ENCODE results near the gene SLC2A10.
A peak's percentile ranks its signal among the peaks of the same experiment; 100 is the strongest.
"Not testable (repeated sequence)": the region's sequence is repeated elsewhere in the genome, so short reads cannot be mapped to it uniquely, and the experiment has no call there.

SLC2A10 gene

DNA sequence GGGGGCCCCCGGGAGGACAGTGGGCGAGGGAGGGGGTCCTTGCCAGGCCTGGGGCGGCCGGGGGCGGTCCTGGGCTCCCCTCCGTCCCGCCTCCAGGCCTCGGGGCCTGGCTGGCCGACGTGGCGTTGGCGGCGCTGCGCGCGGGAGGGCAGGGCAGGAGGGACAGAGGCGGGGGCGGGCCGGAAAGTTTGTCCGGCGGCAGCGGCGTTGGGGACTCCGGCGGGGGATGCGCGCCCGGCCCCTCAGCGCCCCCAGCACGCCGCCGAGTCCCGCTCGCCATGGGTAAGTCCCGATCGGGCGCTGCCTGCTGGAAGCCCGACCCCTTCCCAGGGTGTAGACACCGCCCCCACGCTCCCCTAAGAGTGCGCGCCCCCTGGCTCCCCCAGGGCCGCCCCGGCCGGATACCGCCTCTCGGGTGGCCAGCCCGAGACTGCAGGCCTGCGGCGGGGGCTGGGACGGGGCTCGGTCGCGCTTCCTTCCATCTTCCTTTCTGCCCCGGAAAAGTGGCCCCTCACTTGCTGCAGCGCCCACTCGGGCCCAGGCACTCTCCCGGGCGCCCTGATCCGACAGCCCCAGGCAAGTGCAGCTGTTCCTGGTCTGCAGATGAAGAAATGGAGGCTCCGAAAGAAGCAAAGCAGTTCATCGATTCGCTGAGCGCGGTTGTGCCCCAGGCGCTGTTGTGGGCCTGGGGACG lies at the start of gene SLC2A10:
Gene SLC2A10 (plus strand): TSS at position 191 of the 694 bp plus-strand sequence. CDS start 88 bp downstream, at position 279.
- DNase-seq (ENCODE audit: insufficient read length, low spot score), result peak; percentile 87
- FAIRE-seq, result no peak

DNA sequence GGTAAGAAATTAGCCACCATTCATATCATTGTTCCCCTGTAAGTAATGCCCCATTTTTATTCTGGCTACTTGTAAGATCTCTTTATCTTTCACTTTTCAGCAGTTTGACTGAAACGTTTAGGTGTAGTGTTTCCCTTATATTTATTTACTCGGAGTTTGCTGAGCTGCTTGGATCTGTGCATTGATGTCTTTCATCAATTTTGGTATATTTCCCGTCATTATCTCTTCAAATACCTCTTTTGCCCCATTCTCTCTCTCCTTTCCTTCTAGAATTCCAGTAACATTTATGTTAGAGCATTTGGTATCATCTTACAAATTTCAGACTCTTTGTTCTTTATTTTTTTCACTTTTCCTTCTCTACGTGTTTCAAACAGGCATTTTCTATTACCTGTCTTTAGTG lies 49.0 kb upstream of the SLC2A10 start:
- DNase-seq (ENCODE audit: insufficient read length, low spot score) (no peak), FAIRE-seq (peak; percentile 84)

DNA sequence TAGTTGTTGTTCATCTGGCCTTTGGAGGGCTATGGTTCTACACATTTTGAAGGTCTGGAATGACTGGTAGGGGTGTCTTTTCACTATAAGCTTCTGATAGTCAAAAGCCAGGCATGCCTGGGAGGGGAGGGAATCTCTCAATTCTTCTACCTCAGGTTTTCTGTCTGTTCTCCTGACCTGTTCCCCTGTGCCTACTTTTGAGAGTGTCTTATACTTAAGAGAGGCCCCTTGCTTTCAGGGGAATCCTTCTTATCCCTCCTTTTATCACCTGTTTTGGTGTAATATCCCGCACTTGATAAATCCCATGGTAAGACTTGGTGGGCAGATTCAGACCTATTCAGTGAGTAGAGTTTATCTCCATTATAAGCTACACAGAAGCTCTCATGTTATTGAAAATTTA lies 47.8 kb upstream of the SLC2A10 start:
- DNase-seq (ENCODE audit: insufficient read length, low spot score) (no peak), FAIRE-seq (no peak)

DNA sequence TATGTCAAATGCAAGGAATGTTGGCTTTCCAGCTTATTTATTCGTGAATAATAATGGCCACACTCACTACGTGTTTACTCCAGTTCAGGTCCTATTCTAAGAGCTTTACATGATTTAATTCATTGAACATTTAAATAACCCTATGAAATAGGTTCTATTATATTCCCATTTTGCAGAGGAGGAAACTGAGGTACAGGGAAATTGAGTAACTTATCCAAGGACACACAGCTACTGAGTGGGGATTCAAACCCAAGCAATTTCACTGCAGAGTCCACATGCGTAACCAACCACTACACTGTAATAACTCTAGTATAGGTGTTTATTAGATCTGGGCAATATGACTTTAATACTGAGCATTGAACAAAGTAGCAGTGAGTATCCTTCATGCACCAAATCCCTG lies 45.9 kb upstream of the SLC2A10 start:
- peak; percentile 79 for FAIRE-seq
- DNase-seq (ENCODE audit: insufficient read length, low spot score), result no peak

DNA sequence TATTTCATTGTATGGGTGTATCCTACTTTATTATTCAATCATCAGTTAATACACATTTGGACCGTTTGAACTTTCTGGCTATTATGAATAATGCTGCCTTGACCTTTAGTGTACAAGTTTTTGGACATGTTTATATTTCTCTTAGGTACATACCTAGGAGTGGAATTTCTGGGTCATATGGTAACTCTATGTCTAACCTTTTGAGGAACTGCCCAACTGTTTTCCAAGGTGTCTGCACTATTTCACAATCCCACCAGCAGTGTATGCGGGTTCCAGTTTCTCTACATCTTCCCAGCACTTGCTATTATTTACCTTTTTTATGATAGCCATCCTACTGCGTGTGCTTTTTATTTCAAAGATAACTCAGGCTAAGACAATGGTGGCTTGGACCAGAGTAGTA lies 43.8 kb upstream of the SLC2A10 start:
- peak; percentile 4 for FAIRE-seq

DNA sequence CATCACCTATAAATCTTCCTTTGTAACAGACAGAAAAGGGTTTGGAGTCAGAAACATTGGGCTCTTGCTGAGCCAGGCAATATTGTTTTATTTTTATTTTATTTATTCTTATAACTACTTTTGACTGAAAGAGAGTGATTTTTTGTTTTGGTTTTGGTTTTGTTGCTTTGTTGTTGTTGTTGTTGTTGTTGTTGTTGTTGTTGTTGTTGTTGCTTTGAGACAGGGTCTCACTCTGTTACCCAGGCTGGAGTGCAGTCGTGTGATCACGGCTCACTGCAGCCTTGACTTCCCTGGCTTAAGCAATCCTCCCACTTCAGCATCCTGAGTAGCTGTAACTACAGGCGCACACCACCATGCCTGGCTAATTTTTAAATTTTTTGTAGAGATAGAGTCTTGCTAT lies 43.1 kb upstream of the SLC2A10 start:
- FAIRE-seq (no peak), DNase-seq (ENCODE audit: insufficient read length, low spot score) (no peak)

More for the DNA sequence above, 43.8 kb upstream of the SLC2A10 start:
- no peak for DNase-seq (ENCODE audit: insufficient read length, low spot score)

DNA sequence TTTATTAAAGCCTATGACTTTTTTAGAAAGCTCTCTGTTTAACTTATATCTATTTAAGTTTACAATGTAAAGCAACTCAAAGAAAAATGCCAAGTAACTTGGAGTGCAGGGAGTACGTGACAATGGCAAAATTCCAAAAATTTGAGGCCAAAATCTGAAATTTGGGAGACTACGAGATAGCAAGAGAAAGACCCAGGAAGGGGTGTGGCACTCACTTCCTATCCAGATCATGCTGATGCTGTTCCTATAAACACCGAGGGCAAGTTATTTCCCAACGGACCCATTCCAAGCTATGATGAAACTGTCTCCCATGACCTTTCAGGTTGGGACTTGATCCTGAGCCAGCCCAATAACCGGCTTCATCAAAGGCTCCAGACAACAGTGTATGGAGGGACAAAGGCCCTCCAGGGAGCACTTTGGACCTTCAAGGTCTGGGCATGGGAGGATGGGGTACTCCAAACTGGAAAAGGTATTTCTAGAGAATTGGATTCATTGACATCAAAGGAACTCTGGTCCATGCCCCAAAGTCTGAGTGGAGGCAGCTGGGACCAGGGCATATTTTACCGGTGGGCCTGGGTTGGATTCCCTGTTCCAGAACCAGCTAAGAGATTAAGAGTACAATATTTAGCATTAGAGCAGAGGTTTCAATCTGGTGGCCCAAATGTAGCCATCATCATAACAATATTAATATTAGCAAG lies 42.5 kb upstream of the SLC2A10 start:
- FAIRE-seq, result peak; percentile 64

DNA sequence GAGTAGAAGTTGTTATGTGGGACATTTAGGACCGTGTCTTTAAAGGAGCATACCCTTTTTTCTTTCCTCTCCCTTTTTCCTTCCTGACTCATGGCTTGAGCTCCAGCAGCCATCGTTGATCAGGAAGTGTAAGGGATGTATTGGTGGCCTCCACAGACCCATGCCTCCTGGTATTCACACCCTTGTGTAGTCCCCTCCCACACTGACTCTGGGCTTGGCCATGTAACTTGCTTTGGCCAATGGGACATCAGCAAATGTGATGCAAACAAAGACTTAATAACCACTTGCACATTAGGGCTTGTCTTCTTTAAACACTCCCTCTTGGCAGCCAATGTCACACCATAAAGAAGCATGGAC lies 39.2 kb upstream of the SLC2A10 start:
- FAIRE-seq (peak; percentile 69), DNase-seq (ENCODE audit: insufficient read length, low spot score) (no peak)

More for the DNA sequence above, 42.5 kb upstream of the SLC2A10 start:
- no peak for DNase-seq (ENCODE audit: insufficient read length, low spot score)

DNA sequence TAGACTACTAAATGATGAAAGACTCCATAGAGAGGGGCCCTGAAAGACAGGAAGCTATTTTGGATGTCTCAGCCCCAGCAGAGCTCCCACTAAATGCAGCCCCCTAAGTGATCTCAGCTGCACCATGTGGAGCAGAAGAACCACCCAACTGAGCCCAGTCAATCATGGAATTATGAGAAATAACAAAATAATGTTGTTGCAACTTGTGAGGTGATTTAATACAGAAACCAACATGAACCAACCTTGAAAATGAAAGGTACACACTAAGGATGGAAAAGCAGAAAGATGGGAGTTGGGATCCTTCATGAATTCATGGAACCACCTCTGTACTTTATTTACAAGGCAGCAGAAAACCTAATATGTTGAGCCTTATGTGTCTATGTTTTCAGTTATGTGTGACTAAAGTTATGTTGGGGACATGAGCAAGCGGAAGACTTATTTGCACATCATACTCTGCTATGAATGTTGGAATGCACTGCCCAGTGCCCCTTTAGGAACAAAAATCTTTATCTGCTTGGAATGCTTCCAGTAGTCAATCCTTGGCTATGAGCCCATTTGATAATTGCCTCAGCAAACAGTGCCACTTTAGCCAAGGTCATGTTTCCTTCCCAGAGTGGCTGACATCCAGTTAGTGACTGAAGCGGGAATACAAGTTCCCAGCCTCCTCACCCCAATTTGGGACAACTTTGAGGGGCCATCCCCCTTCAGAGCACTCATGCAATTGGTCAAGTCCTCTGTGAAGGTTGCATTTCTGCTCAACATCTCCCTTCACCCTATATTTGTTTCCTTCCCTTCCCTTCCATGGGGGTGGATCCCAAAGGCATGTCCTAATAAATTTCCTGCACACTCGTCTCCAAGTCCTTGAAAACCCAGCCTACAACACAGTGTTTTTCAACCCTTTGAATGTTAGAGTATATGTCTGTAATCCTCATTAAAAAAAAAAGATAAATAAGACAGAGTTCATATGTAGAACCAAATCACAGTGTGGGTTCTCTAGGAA lies 38.6 kb upstream of the SLC2A10 start:
- FAIRE-seq (peak; percentile 73), DNase-seq (ENCODE audit: insufficient read length, low spot score) (no peak)

DNA sequence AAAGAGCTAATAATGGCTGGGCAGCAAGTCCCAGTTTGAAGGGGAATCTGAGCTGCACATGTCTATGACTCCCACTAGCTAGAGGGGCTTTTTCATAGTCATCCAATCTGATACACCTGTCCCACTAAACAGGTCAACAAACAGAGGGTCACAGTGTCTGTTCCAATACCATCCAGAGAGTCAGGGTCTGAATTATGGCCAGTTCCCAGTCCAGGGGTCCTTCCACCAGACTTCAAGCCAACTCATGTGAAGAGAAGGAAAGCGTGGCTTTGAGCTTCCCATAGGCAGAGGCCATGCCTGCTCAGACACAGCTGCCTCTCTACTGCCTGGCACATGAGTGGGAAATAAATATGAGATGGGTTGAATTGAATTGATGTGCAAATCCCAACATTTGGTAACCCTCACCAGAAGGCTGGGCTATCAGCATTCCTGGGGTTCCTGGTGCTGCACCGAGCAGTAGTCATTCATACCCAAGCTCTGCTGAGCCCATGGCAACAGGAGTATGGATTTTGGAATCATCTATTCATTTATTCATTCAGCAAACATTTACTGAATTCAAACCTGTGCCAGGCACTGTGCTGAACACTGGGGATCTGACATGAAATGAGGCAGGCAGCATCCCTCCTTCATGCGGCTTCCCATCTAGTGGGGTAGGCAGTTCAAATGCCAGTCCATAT lies 37.4 kb upstream of the SLC2A10 start:
- peak; percentile 20 for FAIRE-seq
- no peak for DNase-seq (ENCODE audit: insufficient read length, low spot score)

DNA sequence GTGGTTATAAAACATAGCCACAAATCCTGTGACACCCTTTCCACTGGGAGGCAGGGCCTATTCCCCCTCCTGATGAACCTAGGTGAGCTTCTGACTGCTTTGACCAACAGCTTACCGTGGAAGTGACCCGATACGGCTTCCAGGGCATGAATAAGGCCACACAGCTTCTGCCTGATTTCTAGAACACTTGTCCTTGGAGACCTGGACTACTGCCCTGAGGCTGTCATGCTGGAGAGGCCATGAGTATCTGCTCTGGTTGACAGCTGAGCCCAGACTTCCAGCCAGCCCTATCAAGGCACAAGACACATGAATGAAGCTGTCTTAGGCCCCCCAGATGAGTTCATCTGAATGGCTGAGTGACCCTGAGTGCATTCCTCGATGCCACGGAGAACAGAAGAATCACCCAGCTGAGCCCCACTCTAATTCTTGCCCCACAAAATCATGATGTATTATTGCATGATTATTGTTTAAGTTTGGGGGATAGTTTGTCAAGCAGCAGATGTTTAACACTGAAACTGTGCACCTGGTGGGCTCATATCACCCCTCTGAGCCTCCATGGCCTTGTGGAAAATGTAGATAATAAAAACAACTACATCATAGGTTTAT lies 36.8 kb upstream of the SLC2A10 start:
- no peak for DNase-seq (ENCODE audit: insufficient read length, low spot score)
- no peak for FAIRE-seq

DNA sequence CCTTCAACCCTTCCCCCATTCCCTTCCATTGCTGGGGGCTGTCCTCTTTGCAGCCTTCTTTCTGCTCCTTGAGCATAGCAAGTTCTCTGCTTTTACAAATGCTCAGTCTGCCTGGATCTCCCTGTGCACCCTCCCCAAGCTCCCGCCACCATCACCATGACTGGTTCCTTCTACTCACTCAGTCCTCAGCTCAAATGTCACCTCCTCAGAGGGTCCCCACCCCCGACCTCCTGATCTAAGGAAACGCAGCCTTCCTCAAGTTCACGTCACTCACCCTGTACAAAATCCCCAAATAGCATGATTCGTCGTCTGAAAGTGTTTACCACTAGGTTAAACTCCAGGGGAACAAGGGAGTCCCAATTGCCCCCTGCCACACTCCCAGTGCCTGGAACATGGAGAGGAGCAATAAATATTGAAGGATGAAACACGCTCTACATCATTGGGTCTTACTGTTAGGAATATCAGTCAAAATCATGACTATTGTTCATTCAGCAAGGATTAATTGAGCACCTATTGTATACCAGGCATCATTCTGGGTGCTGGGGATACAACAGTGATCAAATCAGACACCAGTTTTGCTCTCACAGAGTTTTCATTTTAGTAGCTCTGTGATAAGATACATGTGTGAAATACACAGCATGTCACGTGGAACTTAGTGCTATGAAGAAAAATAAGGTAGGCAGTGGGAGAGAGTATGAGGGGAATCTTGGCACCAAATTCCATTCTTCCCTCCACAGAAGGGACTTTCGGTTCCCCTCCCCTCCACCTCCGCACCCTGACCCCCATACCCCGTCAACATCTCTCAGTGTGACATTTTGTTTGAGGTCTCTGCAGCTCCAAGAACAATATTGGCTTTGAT lies 35.8 kb upstream of the SLC2A10 start:
- FAIRE-seq (no peak), DNase-seq (ENCODE audit: insufficient read length, low spot score) (no peak)

DNA sequence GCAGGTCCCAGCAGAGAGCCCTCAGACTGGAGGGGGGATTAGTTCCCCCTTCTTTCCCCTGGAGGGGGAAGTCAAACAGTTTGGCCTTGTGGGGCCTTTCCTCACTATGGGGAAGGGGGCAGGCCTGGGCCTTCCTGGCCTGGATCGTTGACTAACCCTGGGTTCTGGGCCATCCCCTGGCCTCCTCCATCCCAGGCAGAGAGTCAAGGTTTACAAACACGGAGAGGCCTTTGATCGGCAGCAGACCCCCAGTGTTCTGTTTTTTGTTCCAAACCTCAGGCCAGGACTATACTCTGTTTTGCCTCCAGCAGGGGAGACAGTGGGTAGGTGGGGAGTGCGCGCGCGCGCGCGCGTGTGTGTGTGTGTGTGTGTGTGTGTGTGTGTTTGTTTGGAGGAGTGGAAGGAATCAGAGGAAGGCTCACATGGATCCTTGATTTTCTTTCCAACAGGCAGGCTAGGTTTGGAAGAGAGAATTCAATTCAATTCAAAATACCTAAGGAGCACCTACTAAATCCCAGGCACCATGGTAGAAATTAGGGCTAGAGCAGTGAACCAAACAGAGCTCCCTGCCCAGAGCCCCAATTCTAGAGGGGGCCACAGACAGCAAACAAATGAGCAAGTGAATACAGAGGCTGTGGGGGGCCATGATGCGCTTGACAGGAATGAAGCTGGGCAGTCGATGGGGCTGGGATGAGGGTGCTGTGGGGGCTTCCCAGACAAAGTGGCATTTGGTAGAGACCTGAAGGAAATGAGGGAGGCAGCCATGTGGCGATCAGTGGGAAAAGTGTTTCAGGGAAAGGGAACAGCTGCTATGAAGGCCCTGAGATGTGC lies 35.0 kb upstream of the SLC2A10 start:
- DNase-seq (ENCODE audit: insufficient read length, low spot score) (no peak), FAIRE-seq (peak; percentile 26)

DNA sequence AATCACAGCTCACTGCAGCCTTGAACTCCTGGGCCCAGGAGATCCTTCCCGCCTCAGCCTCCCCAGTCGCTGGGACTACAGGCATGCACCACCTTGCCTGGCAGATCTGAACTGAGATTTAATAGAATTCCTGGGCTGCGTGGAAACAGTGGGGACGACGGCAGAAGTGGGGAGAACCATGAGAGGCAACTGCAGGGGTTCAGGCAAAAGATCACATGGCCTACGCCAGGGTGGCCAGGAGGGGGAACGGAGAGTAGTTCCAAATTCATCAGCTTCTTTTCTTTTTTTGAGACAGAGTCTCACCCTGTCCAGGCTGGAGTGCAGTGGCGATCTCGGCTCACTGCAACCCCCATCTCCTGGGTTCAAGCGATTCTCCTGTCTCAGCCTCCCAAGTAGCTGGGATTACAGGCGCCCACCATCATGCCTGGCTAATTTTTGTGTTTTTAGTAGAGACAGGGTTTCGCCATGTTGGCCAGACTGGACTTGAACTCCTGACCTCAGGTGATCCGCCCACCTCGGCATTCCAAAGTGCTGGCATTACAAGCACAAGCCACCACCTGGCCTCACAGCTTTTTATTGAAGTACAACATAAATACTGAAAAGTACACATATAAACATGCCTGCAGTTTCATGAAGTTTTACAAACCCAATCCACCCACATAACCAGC lies 32.7 kb upstream of the SLC2A10 start:
- peak; percentile 48 for FAIRE-seq
- DNase-seq (ENCODE audit: insufficient read length, low spot score), result not testable (repeated sequence)

DNA sequence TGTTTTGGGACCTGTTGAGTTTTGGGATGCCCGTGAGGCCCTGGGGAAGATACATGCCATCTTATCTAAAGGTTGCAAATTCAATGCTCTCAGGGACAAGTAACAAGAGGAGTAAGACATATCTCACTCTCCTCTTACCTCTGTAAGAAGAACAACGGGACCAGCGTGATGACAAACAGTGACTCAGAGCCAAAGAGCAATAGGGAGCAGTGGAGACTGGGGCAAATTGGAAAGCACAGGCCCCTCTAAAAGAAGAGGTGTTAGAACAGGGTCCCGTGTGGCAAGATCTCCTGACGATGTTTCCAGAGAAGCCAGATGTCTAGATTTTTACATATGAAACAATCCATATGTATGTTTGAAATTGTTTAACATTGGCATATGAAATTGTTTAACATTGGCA lies 31.8 kb upstream of the SLC2A10 start:
- FAIRE-seq, result no peak
- DNase-seq (ENCODE audit: insufficient read length, low spot score), result no peak

DNA sequence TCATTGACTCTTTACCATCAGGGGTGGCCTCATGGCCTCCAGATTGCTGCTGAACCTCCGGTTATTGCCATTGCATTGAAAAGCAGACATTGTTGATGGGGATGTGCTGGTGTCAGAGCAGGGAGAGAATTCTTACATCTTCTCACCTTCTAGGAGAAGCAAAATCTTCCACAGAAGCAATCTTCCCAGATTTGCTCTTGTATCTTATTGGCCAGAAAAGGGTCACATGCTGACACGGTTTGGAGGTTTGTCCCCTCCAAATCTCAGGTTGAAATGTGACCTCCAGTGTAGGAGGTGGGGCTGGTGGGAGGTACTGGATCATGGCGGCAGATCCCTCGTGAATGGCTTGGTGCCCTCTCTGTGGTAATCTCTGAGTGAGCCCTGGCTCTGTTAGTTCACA lies 30.9 kb upstream of the SLC2A10 start:
- no peak for FAIRE-seq
- no peak for DNase-seq (ENCODE audit: insufficient read length, low spot score)

DNA sequence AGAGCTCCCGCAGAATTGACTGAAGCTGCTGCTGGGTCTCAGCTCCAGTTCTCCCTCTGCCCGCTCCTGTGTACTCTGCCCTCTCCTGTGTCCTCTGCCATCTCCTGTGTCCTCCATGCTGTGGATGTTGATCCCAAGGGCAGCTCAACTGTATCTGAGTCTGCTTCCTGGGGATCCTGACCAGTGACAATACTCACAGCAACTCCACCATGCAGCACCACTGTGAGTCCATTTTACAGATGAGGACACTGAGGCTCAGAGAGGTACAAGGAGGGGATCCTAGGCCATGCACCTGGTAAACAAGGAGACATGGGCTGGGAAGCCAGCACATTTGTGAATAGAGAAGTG lies 28.8 kb upstream of the SLC2A10 start:
- FAIRE-seq, result no peak

More for the DNA sequence above, 28.8 kb upstream of the SLC2A10 start:
- no peak for DNase-seq (ENCODE audit: insufficient read length, low spot score)
